Stimulated activated naive B cell treated with anti-CD40 and anti-IgM and Interleukin-4, amounts not matched to agents 10 μg/mL and 1 μg/mL and 100 μg/mL, for 72 hours (primary cell): Measurements from ENCODE around the gene HOXC12.
A peak's percentile ranks its signal among the peaks of the same experiment; 100 is the strongest.

Source experiments
- ATAC-seq, 2 donors: fragments of 150-1000 bp; cut with Tn5 transposase; replicated peaks; 2 replicates each; pipeline ENCODE4 v1.10.0; 2021; ENCODE audit warnings: moderate library complexity in 1 of 2
- DNase-seq: peaks from one replicate; pipeline ENCODE4 v3.0.0; 2021
- H3K27ac Mint-ChIP-seq: one replicate; pipeline ENCODE4 v1.8.0; 2022; ENCODE audit warnings: mild to moderate bottlenecking, mixed read lengths
- H3K27me3 Mint-ChIP-seq, 2 donors: one replicate each; pipeline ENCODE4 v1.8.0; 2022; ENCODE audit warnings: mixed read lengths in 2 of 2
- H3K36me3 Mint-ChIP-seq, 2 donors: one replicate each; pipeline ENCODE4 v1.8.0; 2022; ENCODE audit warnings: mixed read lengths in 2 of 2, mild to moderate bottlenecking in 1 of 2
- H3K4me1 Mint-ChIP-seq, 2 donors: one replicate each; pipeline ENCODE4 v1.8.0; 2022; ENCODE audit warnings: mixed read lengths in 2 of 2, mild to moderate bottlenecking in 1 of 2
- H3K4me3 Mint-ChIP-seq, 2 donors: one replicate each; pipeline ENCODE4 v1.8.0; 2022; ENCODE audit warnings: mild to moderate bottlenecking in 2 of 2, mixed read lengths in 2 of 2, moderate library complexity in 1 of 2
- H3K9me3 Mint-ChIP-seq, 2 donors: one replicate each; pipeline ENCODE4 v1.8.0; 2022; ENCODE audit warnings: mixed read lengths in 2 of 2, mild to moderate bottlenecking in 1 of 2

The HOXC12 gene

GRCh38 chr12:53956914-53957536 lies 2.3 kb downstream of the HOXC12 start:
- peaks cover 2 to 6% of the 10 kb centered on the region in 2 donors for H3K36me3 Mint-ChIP-seq
- peaks cover 70 to 89% of the 10 kb centered on the region in 2 donors for H3K27me3 Mint-ChIP-seq
- peaks cover 10 to 26% of the 10 kb centered on the region in 2 donors for H3K4me1 Mint-ChIP-seq
- H3K4me3 Mint-ChIP-seq, result no peak overlapping the region
- peaks cover 4 to 6% of the 10 kb centered on the region in 2 donors for H3K9me3 Mint-ChIP-seq
- DNase-seq (no peak), ATAC-seq (no peak)
- H3K27ac Mint-ChIP-seq, result peak overlapping the region; percentile 51

- H3K27ac Mint-ChIP-seq, result no peak overlapping the region
- H3K4me3 Mint-ChIP-seq, result no peak overlapping the region
- H3K9me3 Mint-ChIP-seq, result peaks cover 4 to 6% of the 10 kb centered on the region in 2 donors
- peaks cover 10 to 29% of the 10 kb centered on the region in 2 donors for H3K4me1 Mint-ChIP-seq
- H3K36me3 Mint-ChIP-seq, result peaks cover 2 to 6% of the 10 kb centered on the region in 2 donors
- H3K27me3 Mint-ChIP-seq, result peaks cover 72 to 86% of the 10 kb centered on the region in 2 donors
- DNase-seq, result no peak
- no peak for ATAC-seq
These were observed 3.4 kb downstream of the HOXC12 start for GRCh38 chr12:53958128-53958527.

- no peak for DNase-seq
- H3K36me3 Mint-ChIP-seq, result peaks cover 0 to 2% of the 10 kb centered on the region in 2 donors
- H3K27ac Mint-ChIP-seq, result peak overlapping the region; percentile 82
- peaks cover 73 to 86% of the 10 kb centered on the region in 2 donors for H3K27me3 Mint-ChIP-seq
- peaks cover 11 to 41% of the 10 kb centered on the region in 2 donors for H3K4me1 Mint-ChIP-seq
- H3K9me3 Mint-ChIP-seq, result peaks cover 6 to 8% of the 10 kb centered on the region in 2 donors
- ATAC-seq, result no peak
- no peak overlapping the region for H3K4me3 Mint-ChIP-seq
These were observed 4.6 kb downstream of the HOXC12 start for GRCh38 chr12:53959314-53959713.

- Mint-ChIP-seq H3K27me3 (peaks cover 79 to 93% of the 10 kb centered on the region in 2 donors), H3K4me1 (peaks cover 16 to 47% of the 10 kb centered on the region in 2 donors), H3K9me3 (peaks cover 6 to 8% of the 10 kb centered on the region in 2 donors), H3K27ac (peak overlapping the region; percentile 82), H3K4me3 (peak overlapping the region; percentile 16 to 50), H3K36me3 (peaks cover 0 to 3% of the 10 kb centered on the region in 2 donors)
- DNase-seq, result no peak
- ATAC-seq, result no peak
These were observed 5.7 kb downstream of the HOXC12 start for GRCh38 chr12:53960187-53961024.

- peak overlapping the region in 1 of 2 donors; percentile 8 for H3K4me3 Mint-ChIP-seq
- DNase-seq (no peak), ATAC-seq (no peak)
- H3K9me3 Mint-ChIP-seq, result peaks cover 6 to 7% of the 10 kb centered on the region in 2 donors
- peaks cover 15 to 49% of the 10 kb centered on the region in 2 donors for H3K4me1 Mint-ChIP-seq
- H3K27me3 Mint-ChIP-seq, result peaks cover 77 to 93% of the 10 kb centered on the region in 2 donors
- H3K36me3 Mint-ChIP-seq, result peaks cover 0 to 5% of the 10 kb centered on the region in 2 donors
- peak overlapping the region; percentile 57 for H3K27ac Mint-ChIP-seq
These were observed 6.5 kb downstream of the HOXC12 start for GRCh38 chr12:53961025-53961761.

GRCh38 chr12:53963005-53963404 lies 8.3 kb downstream of the HOXC12 start:
- Mint-ChIP-seq H3K27ac (peak overlapping the region; percentile 38), H3K27me3 (peaks cover 77 to 93% of the 10 kb centered on the region in 2 donors), H3K4me1 (peaks cover 18 to 48% of the 10 kb centered on the region in 2 donors), H3K9me3 (peaks cover 6 to 7% of the 10 kb centered on the region in 2 donors), H3K36me3 (peaks cover 0 to 7% of the 10 kb centered on the region in 2 donors), H3K4me3 (no peak overlapping the region)
- DNase-seq (no peak), ATAC-seq (no peak)

GRCh38 chr12:53963434-53964314 lies 9.0 kb downstream of the HOXC12 start:
- Mint-ChIP-seq H3K4me1 (peaks cover 18 to 48% of the 10 kb centered on the region in 2 donors), H3K4me3 (peak overlapping the region in 1 of 2 donors; percentile 22), H3K36me3 (peaks cover 0 to 7% of the 10 kb centered on the region in 2 donors), H3K27ac (peak overlapping the region; percentile 38), H3K27me3 (peaks cover 77 to 93% of the 10 kb centered on the region in 2 donors), H3K9me3 (peaks cover 6 to 7% of the 10 kb centered on the region in 2 donors)
- DNase-seq, result no peak
- ATAC-seq, result no peak

GRCh38 chr12:53964315-53964713 lies 9.6 kb downstream of the HOXC12 start:
- no peak for ATAC-seq
- Mint-ChIP-seq H3K36me3 (peaks cover 0 to 7% of the 10 kb centered on the region in 2 donors), H3K9me3 (peaks cover 6 to 7% of the 10 kb centered on the region in 2 donors), H3K27ac (peak overlapping the region; percentile 11), H3K27me3 (peaks cover 77 to 93% of the 10 kb centered on the region in 2 donors), H3K4me3 (no peak overlapping the region), H3K4me1 (peaks cover 18 to 48% of the 10 kb centered on the region in 2 donors)
- DNase-seq, result no peak

GRCh38 chr12:53965281-53966084 lies 10.8 kb downstream of the HOXC12 start:
- DNase-seq, result no peak
- Mint-ChIP-seq H3K36me3 (peaks cover 0 to 7% of the 10 kb centered on the region in 2 donors), H3K27ac (peak overlapping the region; percentile 62), H3K9me3 (peaks cover 0 to 7% of the 10 kb centered on the region in 2 donors), H3K4me3 (peak overlapping the region; percentile 1 to 8), H3K27me3 (peaks cover 76 to 93% of the 10 kb centered on the region in 2 donors), H3K4me1 (peaks cover 16 to 41% of the 10 kb centered on the region in 2 donors)
- ATAC-seq, result no peak

- Mint-ChIP-seq H3K36me3 (peaks cover 0 to 5% of the 10 kb centered on the region in 2 donors), H3K9me3 (peaks cover 0 to 7% of the 10 kb centered on the region in 2 donors), H3K27me3 (peaks cover 79 to 93% of the 10 kb centered on the region in 2 donors), H3K4me1 (peaks cover 16 to 39% of the 10 kb centered on the region in 2 donors), H3K4me3 (peak overlapping the region; percentile 36 to 62), H3K27ac (no peak overlapping the region)
- DNase-seq (no peak), ATAC-seq (no peak)
These were observed 11.3 kb downstream of the HOXC12 start for GRCh38 chr12:53966085-53966384.

GRCh38 chr12:53966385-53967133 lies 11.9 kb downstream of the HOXC12 start:
- Mint-ChIP-seq H3K4me3 (peak overlapping the region; percentile 36 to 62), H3K27ac (no peak overlapping the region), H3K9me3 (peaks cover 0 to 7% of the 10 kb centered on the region in 2 donors), H3K27me3 (peaks cover 84 to 93% of the 10 kb centered on the region in 2 donors), H3K36me3 (peaks cover 0 to 5% of the 10 kb centered on the region in 2 donors), H3K4me1 (peaks cover 16 to 36% of the 10 kb centered on the region in 2 donors)
- ATAC-seq (no peak), DNase-seq (no peak)

GRCh38 chr12:53967421-53967925 lies 12.8 kb downstream of the HOXC12 start:
- no peak for DNase-seq
- Mint-ChIP-seq H3K4me1 (peaks cover 16 to 36% of the 10 kb centered on the region in 2 donors), H3K27me3 (peaks cover 93 to 97% of the 10 kb centered on the region in 2 donors), H3K36me3 (peaks cover 0 to 5% of the 10 kb centered on the region in 2 donors), H3K27ac (no peak overlapping the region), H3K4me3 (peak overlapping the region in 1 of 2 donors; percentile 8), H3K9me3 (peaks cover 0 to 9% of the 10 kb centered on the region in 2 donors)
- no peak for ATAC-seq
